NCI-H345 treated with DMSO at 0.1 percent for 48 hours (cell line): ENCODE data around the gene HSD17B3.
"Not testable (repeated sequence)": the region's sequence is repeated elsewhere in the genome, so short reads cannot be mapped to it uniquely, and the experiment has no call there.

Source experiments
- DNase-seq: peaks from one replicate; lab custom pipeline; 2025; ENCODE audit not compliant: unreplicated experiment; lab: John Stamatoyannopoulos, UW

HSD17B3 gene

GRCh38 chr9:96236854-96237550 lies 65.0 kb downstream of the HSD17B3 start:
- no peak for DNase-seq

DNA sequence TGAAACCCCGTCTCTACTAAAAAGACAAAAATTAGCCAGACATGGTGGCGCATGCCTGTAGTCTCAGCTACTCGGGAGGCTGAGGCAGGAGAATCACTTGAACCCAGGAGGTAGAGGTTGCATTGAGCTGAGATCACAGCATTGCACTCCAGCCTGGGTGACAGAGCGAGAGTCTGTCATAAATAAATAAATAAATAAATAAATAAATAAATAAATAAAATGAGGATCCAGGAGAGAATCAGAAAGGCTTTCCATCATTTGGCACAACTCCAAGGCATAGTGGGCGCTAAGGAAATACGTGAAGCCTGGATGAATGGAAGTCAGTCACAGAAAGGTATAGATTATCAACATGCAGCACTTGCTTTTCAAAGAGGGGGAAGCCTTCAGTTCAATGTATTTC lies 65.6 kb downstream of the HSD17B3 start:
- DNase-seq: not testable (repeated sequence)

DNA sequence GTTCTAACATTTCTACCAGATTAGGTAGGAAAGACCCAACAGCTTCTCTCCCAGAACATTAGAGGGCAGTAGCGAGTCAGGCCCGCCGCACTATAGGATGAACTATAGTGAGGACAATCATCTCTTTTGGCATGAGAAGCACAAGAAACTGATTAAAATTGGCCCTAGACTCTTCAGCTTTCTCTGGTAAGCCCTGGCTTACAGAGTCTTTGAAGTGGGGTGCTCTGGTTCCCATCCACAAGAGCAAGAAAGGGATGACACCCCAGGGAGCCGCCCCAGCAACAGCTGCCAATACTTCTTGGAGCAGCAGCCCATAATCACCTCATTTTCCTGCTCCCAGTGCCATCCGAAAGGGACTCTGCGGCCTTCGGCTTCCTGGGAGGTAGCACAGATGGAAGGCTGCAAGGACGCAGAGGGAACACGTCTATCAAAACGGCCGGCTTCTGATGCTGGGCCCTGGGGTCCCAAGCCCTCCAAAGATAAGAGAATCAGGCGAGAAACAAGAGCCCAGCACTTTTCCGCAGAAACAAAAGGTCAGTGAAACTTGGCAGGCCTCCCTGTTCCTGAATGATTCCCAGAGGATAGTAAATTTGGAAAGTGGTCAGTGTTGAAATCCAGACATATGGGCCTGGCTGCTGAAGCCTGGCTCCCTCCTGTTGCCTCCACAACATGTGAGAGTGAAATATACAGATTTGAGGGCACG lies 69.3 kb downstream of the HSD17B3 start:
- peak; percentile 7 for DNase-seq

DNA sequence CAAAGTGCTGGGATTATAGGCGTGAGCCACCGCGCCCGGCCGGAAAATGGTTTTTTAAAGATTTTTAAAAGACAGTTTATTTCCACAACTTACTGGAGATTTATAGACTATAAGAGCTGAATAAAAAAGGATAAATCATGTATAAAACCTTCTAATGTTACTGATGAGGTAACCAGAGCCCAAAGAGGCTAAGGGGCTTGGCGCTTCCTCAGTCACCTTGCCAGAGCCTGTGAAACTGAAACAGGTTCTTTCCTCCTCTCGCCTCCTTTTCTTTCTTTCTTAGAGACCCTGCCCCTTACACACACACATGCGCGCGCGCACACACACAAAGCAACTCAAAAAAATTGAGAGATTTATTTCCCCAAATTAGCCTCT lies 69.8 kb downstream of the HSD17B3 start:
- DNase-seq: no peak

GRCh38 chr9:96230002-96230401 lies 72.0 kb downstream of the HSD17B3 start:
- no peak for DNase-seq

GRCh38 chr9:96222132-96222531 lies 79.8 kb downstream of the HSD17B3 start:
- no peak for DNase-seq

- no peak for DNase-seq
These were observed 82.1 kb downstream of the HSD17B3 start for GRCh38 chr9:96219900-96220257.

GRCh38 chr9:96219026-96219899 lies 82.7 kb downstream of the HSD17B3 start:
- no peak for DNase-seq

DNA sequence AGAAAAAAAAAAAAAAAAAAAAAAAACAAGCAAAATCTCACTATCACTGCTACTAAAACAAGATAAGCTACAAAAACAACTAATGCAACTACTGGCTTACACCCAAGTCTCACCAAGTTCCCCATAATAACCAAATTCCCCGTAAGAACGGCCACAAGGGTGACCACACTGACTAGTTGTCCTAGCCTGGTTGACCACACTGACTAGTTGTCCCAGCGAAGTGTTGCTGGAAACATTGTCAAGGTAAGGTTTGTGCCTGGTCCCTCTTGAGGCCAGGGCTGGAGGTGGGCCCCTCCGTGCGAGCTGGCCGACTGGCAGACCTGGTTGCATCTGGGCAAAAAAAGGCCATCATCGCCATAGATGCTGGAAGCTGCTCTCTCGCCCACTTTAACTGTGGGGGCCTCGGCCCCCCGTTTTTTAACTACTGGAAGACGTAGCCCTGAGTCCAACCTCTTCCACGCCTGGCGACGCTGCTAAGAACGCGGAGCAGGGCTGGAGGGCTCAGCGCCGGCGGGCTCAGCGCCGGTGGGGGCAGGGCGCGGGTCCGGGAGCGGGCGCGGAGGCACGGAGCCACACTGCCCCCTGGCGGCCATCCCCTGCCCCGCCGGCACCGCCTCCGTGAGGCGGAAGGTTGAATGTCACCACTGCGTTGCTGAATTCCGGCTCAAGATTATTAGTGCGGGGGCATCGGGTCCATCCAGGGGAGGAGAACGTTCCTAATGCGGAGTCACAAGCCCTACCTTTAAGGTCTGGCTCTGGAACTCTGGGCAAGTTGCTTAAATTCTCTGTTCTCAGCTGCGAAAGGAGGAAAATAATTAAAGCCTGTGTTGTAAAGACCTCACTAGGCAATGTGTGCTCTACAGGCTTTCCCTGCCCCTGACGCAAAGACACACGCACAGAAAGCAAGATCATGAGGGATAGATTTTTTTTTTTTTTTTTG lies 84.0 kb downstream of the HSD17B3 start:
- DNase-seq: peak; percentile 34

DNA sequence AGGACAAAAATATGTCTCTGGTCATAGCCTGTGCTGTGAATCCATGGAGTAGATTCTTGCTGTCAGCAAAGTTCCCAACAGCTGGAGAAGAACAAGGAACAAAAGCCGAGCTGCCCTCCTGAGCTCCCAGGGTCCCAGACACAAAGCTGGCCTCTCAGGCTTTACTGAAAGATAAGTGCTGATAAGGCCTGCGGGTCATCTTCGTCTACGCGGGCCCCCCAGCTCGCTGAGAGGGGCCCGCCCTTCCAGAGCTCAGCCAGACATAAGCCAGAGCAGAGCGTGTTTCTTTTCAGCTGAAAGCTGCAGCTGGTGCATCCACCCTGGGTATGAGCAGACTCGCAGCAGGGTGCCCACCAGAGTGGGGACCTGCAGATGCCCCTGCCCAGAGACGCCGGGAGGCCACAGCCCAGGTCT lies 84.7 kb downstream of the HSD17B3 start:
- DNase-seq: no peak

DNA sequence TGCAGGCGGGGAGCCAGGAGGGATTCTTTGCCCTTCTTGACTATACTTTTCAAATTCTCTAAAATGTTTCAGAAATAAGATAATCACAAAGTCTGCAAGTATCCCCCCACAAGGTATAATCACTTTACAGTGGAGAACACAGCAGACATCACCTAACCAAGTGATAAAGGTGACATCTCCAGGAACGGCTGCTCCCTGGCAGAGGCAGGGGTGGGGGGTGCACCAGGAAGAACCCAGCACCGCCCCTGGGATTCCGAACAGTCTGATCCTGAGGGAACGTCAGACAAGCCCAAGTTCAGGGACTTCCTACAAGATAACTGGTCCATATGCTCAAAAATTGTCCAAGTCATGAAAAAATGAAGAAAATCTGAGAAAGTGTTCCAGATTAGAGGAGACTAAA lies 85.4 kb downstream of the HSD17B3 start:
- no peak for DNase-seq

GRCh38 chr9:96215841-96216240 lies 86.1 kb downstream of the HSD17B3 start:
- no peak for DNase-seq

DNA sequence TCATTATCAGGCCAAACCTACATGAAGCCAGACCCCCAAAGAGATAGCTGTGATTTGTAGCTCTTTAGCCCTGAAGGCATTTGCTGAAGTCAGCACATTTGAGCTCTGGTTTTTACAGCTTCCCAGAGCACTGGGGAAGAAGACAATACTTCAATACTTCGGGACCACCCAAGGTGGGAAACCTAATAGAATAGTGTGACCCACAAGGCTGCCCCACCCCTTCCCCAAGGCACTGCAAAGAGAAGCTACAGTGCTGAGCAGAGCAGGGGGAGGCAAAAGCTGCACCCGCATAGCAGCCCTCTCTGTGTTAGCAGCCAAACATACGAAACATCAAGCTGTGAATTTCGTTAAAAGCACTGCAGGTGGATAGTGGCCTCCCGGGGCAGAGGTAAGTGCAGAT lies 87.3 kb downstream of the HSD17B3 start:
- no peak for DNase-seq

GRCh38 chr9:96209407-96210271 lies 92.3 kb downstream of the HSD17B3 start:
- DNase-seq: no peak

DNA sequence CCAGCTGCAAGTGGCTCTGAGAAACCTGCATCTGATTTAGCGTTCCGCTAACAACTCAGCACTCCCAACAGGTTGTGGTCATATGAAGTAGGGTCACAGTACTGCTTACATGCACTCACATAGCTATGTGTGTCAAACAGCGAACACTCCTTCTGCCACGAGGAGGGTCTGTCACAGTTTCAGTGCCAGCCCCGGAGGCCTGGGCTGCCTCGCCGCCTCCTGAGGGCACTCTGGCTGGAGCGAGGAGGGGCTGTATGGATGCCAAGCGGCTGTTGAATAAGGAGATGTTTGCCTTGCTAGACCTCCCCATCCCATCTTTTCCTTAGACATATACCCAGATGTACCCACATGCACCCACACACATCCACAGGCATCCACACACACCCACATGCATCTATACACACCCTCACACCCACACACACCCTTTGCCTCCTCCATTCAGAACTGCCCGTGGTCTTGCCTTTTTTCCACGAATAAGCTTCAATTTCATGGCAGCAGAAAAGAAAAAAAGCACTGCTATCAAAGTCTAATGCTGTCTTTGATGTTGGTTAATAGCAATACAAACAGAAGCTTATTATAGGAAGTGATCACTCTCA lies 95.7 kb downstream of the HSD17B3 start:
- no peak for DNase-seq

DNA sequence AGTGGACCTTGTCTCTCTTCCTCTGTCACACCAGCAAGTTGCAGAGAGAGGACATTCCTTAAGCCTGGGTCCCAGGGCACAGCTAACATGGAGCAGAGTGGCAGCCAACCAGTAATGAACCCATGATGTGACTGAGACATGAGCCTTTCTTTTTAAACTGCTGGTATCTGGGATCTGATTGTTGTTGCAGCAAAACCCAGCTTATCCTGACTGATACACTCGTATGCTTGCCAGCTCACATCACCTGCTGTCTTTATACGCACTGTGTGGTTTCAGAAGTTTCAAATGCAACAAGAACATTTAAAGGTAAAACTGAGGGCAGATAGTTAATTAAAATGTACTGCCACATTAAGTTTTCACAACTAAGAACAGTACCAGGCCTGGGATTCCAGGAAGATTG lies 97.1 kb downstream of the HSD17B3 start:
- no peak for DNase-seq

DNA sequence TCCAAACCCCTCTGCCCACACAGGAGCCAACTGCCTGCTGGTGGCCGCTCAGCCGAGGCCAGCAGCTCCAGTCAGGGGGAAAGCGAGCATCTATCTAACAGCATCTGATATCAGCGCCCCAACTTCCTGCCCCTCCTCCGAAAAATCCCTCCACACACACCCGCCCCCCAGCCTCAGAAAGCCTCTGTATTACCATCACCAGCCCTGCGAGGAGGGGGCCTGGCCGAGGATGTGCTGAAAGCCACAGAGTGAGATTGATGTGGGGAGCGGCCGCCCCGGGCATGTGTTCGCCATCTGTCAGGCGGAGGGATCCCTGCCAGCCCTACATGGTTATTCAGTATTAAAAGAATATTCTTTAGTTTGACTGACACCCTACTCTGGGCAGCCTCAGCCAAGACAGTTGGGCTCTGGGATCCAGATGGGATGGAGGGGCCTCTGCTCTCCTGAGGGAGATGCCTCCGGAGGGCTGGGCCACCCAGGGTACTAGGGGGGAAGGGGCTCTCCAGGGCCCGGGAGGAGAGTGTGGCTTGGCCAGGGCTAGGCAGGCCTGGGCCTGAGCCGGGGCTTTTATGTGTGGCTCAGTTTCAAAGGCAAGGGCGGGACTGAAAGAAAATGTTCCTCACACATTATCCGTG lies 98.0 kb downstream of the HSD17B3 start:
- no peak for DNase-seq

- DNase-seq: no peak
These were observed 98.8 kb downstream of the HSD17B3 start for GRCh38 chr9:96202971-96203780.
